A549 (cell line): ENCODE results near the gene MAML2.

Experiments
- CBX2 ChIP-seq: fragments of 200-600 bp; sonication (generic); IDR thresholded peaks from 2 replicates; pipeline ENCODE4 v1.6.1; 2016; ENCODE audit warnings: low read depth, mild to moderate bottlenecking, borderline replicate concordance
- CBX8 ChIP-seq: fragments of 200-600 bp; sonication (generic); IDR thresholded peaks from 2 replicates; pipeline ENCODE4 v1.6.1; 2016
- CEBPB ChIP-seq, 2 experiments: fragments of >200 bp in 1 of 2; sonication (Bioruptor Twin) in 1 of 2; formaldehyde crosslinking in 1 of 2; IDR thresholded peaks; 2 replicates each; pipeline ENCODE4 v1.6.1; 2012 to 2016
- EP300 ChIP-seq, 2 experiments: fragments of >200 bp; sonication (Bioruptor Twin); formaldehyde crosslinking; IDR thresholded peaks; 2 replicates in 1 of 2; 3 replicates in 1 of 2; pipeline ENCODE4 v1.6.1; 2016 to 2017
- ESRRA ChIP-seq: fragments of 150-350 bp; IDR thresholded peaks from 2 replicates; pipeline ENCODE4 v1.6.1; 2014; ENCODE audit warnings: mild to moderate bottlenecking, low read length, borderline replicate concordance
- FOSL2 ChIP-seq, 2 experiments: fragments of 450-650 bp in 1 of 2; fragments of >200 bp in 1 of 2; sonication (Bioruptor Twin) in 1 of 2; formaldehyde crosslinking; IDR thresholded peaks; 2 replicates each; pipeline versions ENCODE4 v1.5.0 to v1.6.1; 2016 to 2020; ENCODE audit warnings: mild to moderate bottlenecking in 1 of 2, moderate library complexity in 1 of 2
- JUN ChIP-seq, 2 experiments: fragments of >200 bp; sonication (Bioruptor Twin); formaldehyde crosslinking; IDR thresholded peaks; 2 replicates in 1 of 2; 3 replicates in 1 of 2; pipeline ENCODE4 v1.6.1; 2016 to 2017
- KDM1A ChIP-seq: fragments of 200-600 bp; sonication (generic); IDR thresholded peaks from 2 replicates; pipeline ENCODE4 v1.6.1; 2016; ENCODE audit warnings: low read depth, mild to moderate bottlenecking
- POLR2A ChIP-seq: IDR thresholded peaks from 2 replicates; pipeline ENCODE4 v1.6.1; 2012; ENCODE audit warnings: mild to moderate bottlenecking, low read length
- RAD21 ChIP-seq, 2 experiments: fragments of >200 bp in 1 of 2; sonication (Bioruptor Twin) in 1 of 2; formaldehyde crosslinking in 1 of 2; IDR thresholded peaks in 1 of 2; conservative IDR thresholded peaks in 1 of 2; 2 replicates in 1 of 2; 3 replicates in 1 of 2; pipeline ENCODE4 v1.6.1; 2012 to 2018; ENCODE audit warnings: inconsistent platforms in 1 of 2
- SMC3 ChIP-seq: fragments of >200 bp; sonication (Bioruptor Twin); formaldehyde crosslinking; IDR thresholded peaks from 3 replicates; pipeline ENCODE4 v1.6.1; 2018; ENCODE audit warnings: inconsistent platforms
- TF ChIP-seq, protein P1 (sequence below): fragments of 450-650 bp; IDR thresholded peaks from 2 replicates; pipeline ENCODE4 v1.6.1; 2014; ENCODE audit warnings: antibody characterized with exemption
- TF ChIP-seq, protein P2 (sequence below): fragments of >200 bp; sonication (Bioruptor Twin); formaldehyde crosslinking; IDR thresholded peaks from 3 replicates; pipeline ENCODE4 v1.5.1; 2016

DNA sequence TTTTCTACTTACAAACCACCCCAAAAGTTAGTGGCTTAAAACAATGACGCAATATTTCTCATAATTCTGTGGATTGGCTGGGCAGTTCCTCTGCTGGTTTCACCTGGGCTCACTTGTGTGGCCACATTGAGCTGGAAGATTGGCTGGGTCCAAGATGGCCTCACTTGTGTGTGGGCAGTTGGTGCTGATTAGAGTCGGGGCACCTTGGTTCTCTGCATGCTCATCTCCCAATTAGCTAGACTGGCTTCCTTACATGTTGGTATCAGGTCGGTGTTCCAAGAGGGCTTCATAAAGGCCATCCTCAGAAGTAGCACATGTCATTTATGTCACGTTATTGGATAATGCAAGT lies 12.5 kb downstream of the MAML2 start:
- TF ChIP-seq, protein P1, sequence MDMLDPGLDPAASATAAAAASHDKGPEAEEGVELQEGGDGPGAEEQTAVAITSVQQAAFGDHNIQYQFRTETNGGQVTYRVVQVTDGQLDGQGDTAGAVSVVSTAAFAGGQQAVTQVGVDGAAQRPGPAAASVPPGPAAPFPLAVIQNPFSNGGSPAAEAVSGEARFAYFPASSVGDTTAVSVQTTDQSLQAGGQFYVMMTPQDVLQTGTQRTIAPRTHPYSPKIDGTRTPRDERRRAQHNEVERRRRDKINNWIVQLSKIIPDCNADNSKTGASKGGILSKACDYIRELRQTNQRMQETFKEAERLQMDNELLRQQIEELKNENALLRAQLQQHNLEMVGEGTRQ: no peak
- TF ChIP-seq CBX2: no peak
- TF ChIP-seq, protein P2, sequence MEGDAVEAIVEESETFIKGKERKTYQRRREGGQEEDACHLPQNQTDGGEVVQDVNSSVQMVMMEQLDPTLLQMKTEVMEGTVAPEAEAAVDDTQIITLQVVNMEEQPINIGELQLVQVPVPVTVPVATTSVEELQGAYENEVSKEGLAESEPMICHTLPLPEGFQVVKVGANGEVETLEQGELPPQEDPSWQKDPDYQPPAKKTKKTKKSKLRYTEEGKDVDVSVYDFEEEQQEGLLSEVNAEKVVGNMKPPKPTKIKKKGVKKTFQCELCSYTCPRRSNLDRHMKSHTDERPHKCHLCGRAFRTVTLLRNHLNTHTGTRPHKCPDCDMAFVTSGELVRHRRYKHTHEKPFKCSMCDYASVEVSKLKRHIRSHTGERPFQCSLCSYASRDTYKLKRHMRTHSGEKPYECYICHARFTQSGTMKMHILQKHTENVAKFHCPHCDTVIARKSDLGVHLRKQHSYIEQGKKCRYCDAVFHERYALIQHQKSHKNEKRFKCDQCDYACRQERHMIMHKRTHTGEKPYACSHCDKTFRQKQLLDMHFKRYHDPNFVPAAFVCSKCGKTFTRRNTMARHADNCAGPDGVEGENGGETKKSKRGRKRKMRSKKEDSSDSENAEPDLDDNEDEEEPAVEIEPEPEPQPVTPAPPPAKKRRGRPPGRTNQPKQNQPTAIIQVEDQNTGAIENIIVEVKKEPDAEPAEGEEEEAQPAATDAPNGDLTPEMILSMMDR: no peak
- no peak for TF ChIP-seq ESRRA
- no peak for TF ChIP-seq POLR2A
- TF ChIP-seq CEBPB (IDR thresholded peaks at IDR 0.05): no peak
- no peak for TF ChIP-seq CBX8
- TF ChIP-seq FOSL2 (IDR thresholded peaks at IDR 0.05): no peak
- TF ChIP-seq FOSL2 (CRISPR knock-in tag; IDR thresholded peaks at IDR 0.05): no peak
- TF ChIP-seq KDM1A: no peak
- no peak for TF ChIP-seq EP300 (IDR thresholded peaks at IDR 0.05)
- TF ChIP-seq RAD21 (conservative IDR thresholded peaks at IDR 0.05 in 1 of 2, IDR thresholded peaks at IDR 0.05 in 1 of 2): no peak
- no peak for TF ChIP-seq JUN (IDR thresholded peaks at IDR 0.05)
- TF ChIP-seq SMC3: no peak
